Measurements from ENCODE around the gene RIMS1. TPM values are rescaled to one million over a fixed set of nuclear protein-coding genes. Genes with fewer than 3 reads are reported as not detected.

RIMS1 gene
- total and polyA plus RNA-seq, 12 donors, result 0.07 to 2.8 (median 0.20) TPM; not detected in 3

DNA sequence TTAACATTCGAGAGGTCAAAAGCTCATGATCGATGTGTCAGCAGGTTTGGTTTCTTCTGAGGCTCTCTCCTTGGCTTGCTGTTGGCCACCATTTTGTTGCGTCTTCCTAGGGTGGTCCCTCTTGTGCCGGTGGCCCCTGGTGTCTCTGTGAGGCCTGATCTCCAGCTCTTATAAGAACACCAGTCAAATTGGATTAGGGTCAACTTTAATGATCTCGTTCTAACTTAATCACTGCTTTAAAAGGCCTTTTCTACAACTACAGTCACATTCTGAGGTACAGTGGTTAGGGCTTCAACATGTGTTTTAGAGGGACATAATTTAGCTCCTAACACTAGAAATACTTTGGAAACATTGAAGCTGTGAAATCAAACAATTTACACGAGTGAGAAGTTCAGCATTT lies 494.7 kb downstream of the RIMS1 start:
- DNase-seq, result no peak
- Histone ChIP-seq H3K4me1 (no peaks in the 10 kb centered on the region), H3K27me3 (peaks cover 0 to 3% (median 0%) of the 10 kb centered on the region in 7 donors), H3K27ac (no peak overlapping the region), H3K4me3 (no peak overlapping the region), H3K9me3 (no peaks in the 10 kb centered on the region), H3K36me3 (no peaks in the 10 kb centered on the region)
- TF ChIP-seq, protein P1, sequence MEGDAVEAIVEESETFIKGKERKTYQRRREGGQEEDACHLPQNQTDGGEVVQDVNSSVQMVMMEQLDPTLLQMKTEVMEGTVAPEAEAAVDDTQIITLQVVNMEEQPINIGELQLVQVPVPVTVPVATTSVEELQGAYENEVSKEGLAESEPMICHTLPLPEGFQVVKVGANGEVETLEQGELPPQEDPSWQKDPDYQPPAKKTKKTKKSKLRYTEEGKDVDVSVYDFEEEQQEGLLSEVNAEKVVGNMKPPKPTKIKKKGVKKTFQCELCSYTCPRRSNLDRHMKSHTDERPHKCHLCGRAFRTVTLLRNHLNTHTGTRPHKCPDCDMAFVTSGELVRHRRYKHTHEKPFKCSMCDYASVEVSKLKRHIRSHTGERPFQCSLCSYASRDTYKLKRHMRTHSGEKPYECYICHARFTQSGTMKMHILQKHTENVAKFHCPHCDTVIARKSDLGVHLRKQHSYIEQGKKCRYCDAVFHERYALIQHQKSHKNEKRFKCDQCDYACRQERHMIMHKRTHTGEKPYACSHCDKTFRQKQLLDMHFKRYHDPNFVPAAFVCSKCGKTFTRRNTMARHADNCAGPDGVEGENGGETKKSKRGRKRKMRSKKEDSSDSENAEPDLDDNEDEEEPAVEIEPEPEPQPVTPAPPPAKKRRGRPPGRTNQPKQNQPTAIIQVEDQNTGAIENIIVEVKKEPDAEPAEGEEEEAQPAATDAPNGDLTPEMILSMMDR (IDR thresholded peaks at IDR 0.05), result no peak
- ATAC-seq, result no peak
- 76 to 78% methylated on average over 6 of the region's 6 CpGs for WGBS, 2 donors
- intact Hi-C loops (cut with DNase I), result no loop called here

DNA sequence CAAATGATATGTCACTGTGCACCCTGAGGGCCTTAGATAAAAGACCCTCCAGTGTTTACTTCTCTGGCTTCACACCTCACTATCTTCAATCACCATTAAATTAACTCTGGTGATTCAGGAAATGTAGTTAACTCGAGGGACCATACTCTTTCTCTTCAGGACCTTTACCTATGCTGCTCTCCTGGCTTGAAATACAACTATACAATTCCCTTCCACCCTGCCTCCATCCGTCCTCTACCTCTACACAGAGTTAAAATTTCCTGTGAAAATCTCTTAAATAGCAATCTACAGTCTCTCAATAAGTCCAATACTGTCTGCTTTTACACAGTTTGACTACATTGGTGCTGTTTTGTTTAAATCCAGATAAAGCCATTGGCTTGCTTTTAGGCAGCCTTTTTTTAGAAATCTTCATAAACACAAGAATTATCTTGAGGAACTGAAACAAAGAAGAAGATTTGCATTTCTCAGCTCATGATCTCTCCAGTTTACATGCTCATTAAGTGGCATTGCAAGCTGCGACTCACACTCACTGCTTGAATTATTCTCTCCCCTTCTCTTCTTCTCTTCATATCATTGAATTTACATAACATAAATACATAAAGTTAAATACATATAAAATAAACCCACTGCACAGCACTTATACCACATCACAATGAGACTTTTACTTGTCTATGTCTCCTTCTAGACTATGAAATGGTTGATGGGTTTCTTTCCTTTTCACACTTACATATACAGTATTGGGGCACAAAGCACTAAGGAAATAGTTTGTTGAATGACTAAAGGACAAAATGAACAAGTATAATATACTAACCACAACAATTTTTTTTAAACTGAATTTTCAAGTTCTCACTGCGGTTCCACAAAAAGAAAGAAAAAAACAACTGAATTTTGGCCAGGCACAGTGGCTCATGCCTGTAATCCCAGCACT lies 496.5 kb downstream of the RIMS1 start:
- TF ChIP-seq, protein P1 (IDR thresholded peaks at IDR 0.05), result no peak
- Histone ChIP-seq H3K4me3 (no peak overlapping the region), H3K27me3 (peaks cover 0 to 3% (median 0%) of the 10 kb centered on the region in 7 donors), H3K4me1 (no peaks in the 10 kb centered on the region), H3K27ac (no peak overlapping the region), H3K36me3 (no peaks in the 10 kb centered on the region), H3K9me3 (no peaks in the 10 kb centered on the region)
- ATAC-seq (no peak), DNase-seq (no peak)
- intact Hi-C loops (cut with DNase I), result no loop called here
- WGBS, 2 donors, result 46 to 58% methylated on average over 4 of the region's 4 CpGs

GRCh38 chr6:72386324-72386723 lies 500.0 kb downstream of the RIMS1 start:
- Histone ChIP-seq H3K4me3 (no peak overlapping the region), H3K4me1 (no peaks in the 10 kb centered on the region), H3K9me3 (no peaks in the 10 kb centered on the region), H3K27ac (no peak overlapping the region), H3K27me3 (peaks cover 0 to 3% (median 0%) of the 10 kb centered on the region in 7 donors), H3K36me3 (no peaks in the 10 kb centered on the region)
- WGBS, 2 donors, result 67 to 70% methylated on average over 8 of the region's 8 CpGs
- TF ChIP-seq, protein P1 (IDR thresholded peaks at IDR 0.05), result no peak
- ATAC-seq (no peak), DNase-seq (no peak)
- intact Hi-C loops (cut with DNase I), result no loop called here

GRCh38 chr6:72389698-72390097 lies 503.3 kb downstream of the RIMS1 start:
- 97 to 98% methylated on average over 1 of the region's 1 CpG for WGBS, 2 donors

More at GRCh38 chr6:72389698-72390097, 503.3 kb downstream of the RIMS1 start:
- Histone ChIP-seq H3K4me1 (no peaks in the 10 kb centered on the region), H3K9me3 (no peaks in the 10 kb centered on the region), H3K36me3 (no peaks in the 10 kb centered on the region), H3K27ac (no peak overlapping the region), H3K27me3 (peaks cover 0 to 7% (median 0%) of the 10 kb centered on the region in 7 donors), H3K4me3 (no peak overlapping the region)
- DNase-seq, result no peak
- TF ChIP-seq, protein P1 (IDR thresholded peaks at IDR 0.05), result no peak
- intact Hi-C loops (cut with DNase I), result no loop called here
- ATAC-seq, result no peak

Data from heart right ventricle (tissue), 16 donors.